Psoas muscle (tissue), 8 donors: ENCODE data around the gene PGS1. TPM values are rescaled to one million over a fixed set of nuclear protein-coding genes. Genes with fewer than 3 reads are reported as not detected.

Source experiments
- ATAC-seq, 4 donors: fragments of 200-7000 bp; cut with Tn5 transposase; one replicate each; pipeline ENCODE4 v1.9.1; 2020; ENCODE audit warnings: moderate library complexity in 3 of 4, mild to moderate bottlenecking in 2 of 4
- DNase-seq, 2 donors: peaks; one replicate each; pipeline ENCODE4 v3.0.0-alpha.2; 2020
- H3K27ac ChIP-seq: fragments of 200-600 bp; one replicate; pipeline ENCODE4 v1.8.0; 2022
- H3K27me3 ChIP-seq, 3 donors: fragments of 200-600 bp in 1 of 3; one replicate each; pipeline versions ENCODE4 v1.6.1 to v1.8.0; 2013 to 2022; ENCODE audit warnings: low read length in 2 of 3, mild to moderate bottlenecking in 2 of 3, moderate library complexity in 1 of 3; ENCODE audit not compliant: insufficient read depth in 3 of 3
- H3K36me3 ChIP-seq, 2 donors: fragments of 200-600 bp in 1 of 2; one replicate each; pipeline versions ENCODE4 v1.6.1 to v1.8.0; 2013 to 2022; ENCODE audit warnings: low read depth in 1 of 2, mild to moderate bottlenecking in 1 of 2, moderate library complexity in 1 of 2; ENCODE audit not compliant: insufficient read depth in 1 of 2
- H3K4me1 ChIP-seq: fragments of 200-600 bp; one replicate; pipeline ENCODE4 v1.8.0; 2022
- H3K4me3 ChIP-seq: fragments of 200-600 bp; one replicate; pipeline ENCODE4 v1.8.0; 2022; ENCODE audit warnings: mild to moderate bottlenecking
- H3K9me3 ChIP-seq: fragments of 200-600 bp; one replicate; pipeline ENCODE4 v1.8.0; 2022
- WGBS, 3 donors: extraction: QIAGEN DNeasy Blood & Tissue Kit; methylation state at CpG; one replicate each; pipeline versions ENCODE4 v1.1.6 to v1.1.7; 2013; 5-methylcytosine and 5-hydroxymethylcytosine counted together
- intact Hi-C, 2 donors: fragments of 100-400 bp; cut with DNase I; formaldehyde crosslinking; loops; one replicate each; pipeline versions ENCODE4 v1.11.0 to v1.14.2; 2022
- polyA plus RNA-seq, 3 donors: library from polyadenylated mRNA; stranded (reverse); fragments of 200-250 nt; gene quantifications; one replicate each; pipeline ENCODE4 v1.2.3, GENCODE V29; 2013
- total RNA-seq, 4 donors: library from RNA; stranded (reverse); fragmentation: NEBNext Ultra II Directional in 2 of 4; extraction: Animal tissue kit (Norgen Biotek cat#: 25700) in 2 of 4; gene quantifications; one replicate each; pipeline versions ENCODE4 v1.2.1 to v1.2.4, GENCODE V29; 2021 to 2023
- TF ChIP-seq, protein P1 (sequence below): fragments of 200-600 bp; IDR thresholded peaks from one replicate; pipeline ENCODE4 v1.8.0; 2022; ENCODE audit warnings: antibody characterized with exemption
- donor health status: healthy with polysubstance abuse.
- donor health status: DM: no; HTN: no; CAD: no; lungs with moderate emphysema.
- donor health status: Bipolar disorder and iron deficiency.
- donor health status: healthy.
- donor health status: DM: yes; HTN: yes; CAD: no.
- donor health status: DM: no; HTN: no; CAD: no.
- donor health status: DM: no; HTN: no; CAD: no.
- donor health status: DM: yes; HTN: yes; CAD: no.

Gene PGS1
- total and polyA plus RNA-seq, 7 donors, result 10.2 to 24.2 (median 16.3) TPM

DNA sequence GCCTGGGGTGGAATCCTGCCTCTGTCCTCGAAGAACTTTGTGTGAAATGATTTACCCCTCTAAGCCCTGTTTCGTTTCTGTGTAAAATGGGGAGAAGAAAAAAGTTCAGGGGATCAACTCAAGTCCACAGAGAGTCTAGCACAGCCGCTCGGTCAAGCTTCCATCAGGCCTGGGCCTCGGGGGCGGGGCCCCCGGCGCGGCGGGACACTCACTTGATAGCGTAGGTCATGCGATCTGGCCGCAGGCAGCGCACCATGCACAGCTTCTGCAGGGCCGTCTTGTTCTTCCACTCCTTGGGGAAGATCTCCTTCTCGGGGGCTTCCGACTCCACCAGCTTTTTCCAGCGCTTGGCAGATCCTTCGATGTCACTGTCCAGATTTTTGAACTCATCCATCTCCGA is 65.9 kb downstream of the PGS1 start:
- TF ChIP-seq, protein P1, sequence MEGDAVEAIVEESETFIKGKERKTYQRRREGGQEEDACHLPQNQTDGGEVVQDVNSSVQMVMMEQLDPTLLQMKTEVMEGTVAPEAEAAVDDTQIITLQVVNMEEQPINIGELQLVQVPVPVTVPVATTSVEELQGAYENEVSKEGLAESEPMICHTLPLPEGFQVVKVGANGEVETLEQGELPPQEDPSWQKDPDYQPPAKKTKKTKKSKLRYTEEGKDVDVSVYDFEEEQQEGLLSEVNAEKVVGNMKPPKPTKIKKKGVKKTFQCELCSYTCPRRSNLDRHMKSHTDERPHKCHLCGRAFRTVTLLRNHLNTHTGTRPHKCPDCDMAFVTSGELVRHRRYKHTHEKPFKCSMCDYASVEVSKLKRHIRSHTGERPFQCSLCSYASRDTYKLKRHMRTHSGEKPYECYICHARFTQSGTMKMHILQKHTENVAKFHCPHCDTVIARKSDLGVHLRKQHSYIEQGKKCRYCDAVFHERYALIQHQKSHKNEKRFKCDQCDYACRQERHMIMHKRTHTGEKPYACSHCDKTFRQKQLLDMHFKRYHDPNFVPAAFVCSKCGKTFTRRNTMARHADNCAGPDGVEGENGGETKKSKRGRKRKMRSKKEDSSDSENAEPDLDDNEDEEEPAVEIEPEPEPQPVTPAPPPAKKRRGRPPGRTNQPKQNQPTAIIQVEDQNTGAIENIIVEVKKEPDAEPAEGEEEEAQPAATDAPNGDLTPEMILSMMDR, result no peak
- no peaks in the 10 kb centered on the region for H3K9me3 ChIP-seq
- H3K36me3 ChIP-seq, result no peaks in the 10 kb centered on the region
- H3K27ac ChIP-seq, result no peak overlapping the region
- H3K4me1 ChIP-seq, result peaks cover 14% of the 10 kb centered on the region
- ATAC-seq (no peak), DNase-seq (no peak)
- intact Hi-C loops, result no loop called here
- H3K27me3 ChIP-seq, result no peaks in the 10 kb centered on the region
- H3K4me3 ChIP-seq, result no peak overlapping the region
- WGBS, 3 donors, result 83 to 87% (median 86%) methylated on average over 20 of the region's 20 CpGs

DNA sequence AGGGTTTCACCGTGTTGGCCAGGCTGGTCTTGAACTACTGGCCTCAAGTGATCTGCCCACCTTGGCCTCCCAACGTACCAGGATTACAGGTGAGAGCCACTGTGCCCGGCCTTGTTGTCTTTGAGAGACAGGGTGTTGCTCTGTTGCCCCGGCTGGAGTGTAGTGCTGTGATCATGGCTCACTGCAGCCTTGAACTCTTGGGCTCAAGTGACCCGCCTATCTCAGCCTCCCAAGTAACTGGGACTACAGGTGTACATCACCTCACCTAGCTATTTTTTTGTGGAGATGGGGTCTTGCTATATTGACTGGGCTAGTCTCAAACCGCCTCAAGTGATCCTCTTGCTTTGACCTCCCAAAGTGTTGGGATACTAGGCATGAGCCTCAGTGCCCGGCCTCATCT is 68.4 kb downstream of the PGS1 start:
- no peak overlapping the region for H3K27ac ChIP-seq
- DNase-seq (no peak), ATAC-seq (no peak)
- intact Hi-C loops, result no loop called here
- 91 to 93% (median 92%) methylated on average over 7 of the region's 7 CpGs for WGBS, 3 donors
- no peaks in the 10 kb centered on the region for H3K27me3 ChIP-seq
- TF ChIP-seq, protein P1, result no peak
- H3K4me1 ChIP-seq, result peaks cover 22% of the 10 kb centered on the region
- no peaks in the 10 kb centered on the region for H3K9me3 ChIP-seq
- H3K4me3 ChIP-seq, result no peak overlapping the region
- H3K36me3 ChIP-seq, result no peaks in the 10 kb centered on the region

DNA sequence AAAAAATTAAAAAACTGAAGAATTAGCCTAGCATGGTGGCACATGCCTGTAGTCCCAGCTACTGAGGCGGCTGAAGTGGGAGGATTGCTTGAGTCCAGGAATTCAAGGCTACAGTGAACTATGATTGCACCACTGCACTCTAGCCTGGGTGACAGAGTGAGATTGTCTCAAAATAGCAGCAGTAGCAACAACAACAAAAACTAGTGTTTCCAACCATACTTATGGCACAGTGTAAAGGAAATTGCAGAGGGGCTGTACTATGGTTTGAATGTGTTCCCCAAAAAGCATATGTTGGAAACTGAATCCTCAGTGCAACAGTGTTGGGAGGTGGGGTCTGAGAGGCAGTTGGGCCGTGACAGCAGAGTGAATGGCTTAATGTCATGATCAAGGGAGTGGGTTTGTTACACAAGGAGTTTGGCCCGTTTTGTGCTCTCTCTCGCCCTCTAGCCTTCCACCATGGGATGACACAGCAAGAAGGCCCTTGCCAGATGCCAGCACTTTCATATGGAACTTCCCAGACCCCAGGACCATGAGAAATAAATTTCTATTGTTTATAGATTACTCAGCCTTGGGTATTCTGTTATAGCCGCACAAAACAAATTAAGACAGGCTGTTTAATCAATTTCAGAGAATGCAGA is 70.0 kb downstream of the PGS1 start:
- 71 to 84% (median 79%) methylated on average over 5 of the region's 5 CpGs for WGBS, 3 donors
- TF ChIP-seq, protein P1, result no peak
- no peak for DNase-seq
- Histone ChIP-seq H3K27ac (no peak overlapping the region), H3K36me3 (no peaks in the 10 kb centered on the region), H3K4me3 (no peak overlapping the region), H3K9me3 (no peaks in the 10 kb centered on the region), H3K4me1 (peaks cover 8% of the 10 kb centered on the region), H3K27me3 (no peaks in the 10 kb centered on the region)
- intact Hi-C loops, result no loop called here
- ATAC-seq, result no peak

DNA sequence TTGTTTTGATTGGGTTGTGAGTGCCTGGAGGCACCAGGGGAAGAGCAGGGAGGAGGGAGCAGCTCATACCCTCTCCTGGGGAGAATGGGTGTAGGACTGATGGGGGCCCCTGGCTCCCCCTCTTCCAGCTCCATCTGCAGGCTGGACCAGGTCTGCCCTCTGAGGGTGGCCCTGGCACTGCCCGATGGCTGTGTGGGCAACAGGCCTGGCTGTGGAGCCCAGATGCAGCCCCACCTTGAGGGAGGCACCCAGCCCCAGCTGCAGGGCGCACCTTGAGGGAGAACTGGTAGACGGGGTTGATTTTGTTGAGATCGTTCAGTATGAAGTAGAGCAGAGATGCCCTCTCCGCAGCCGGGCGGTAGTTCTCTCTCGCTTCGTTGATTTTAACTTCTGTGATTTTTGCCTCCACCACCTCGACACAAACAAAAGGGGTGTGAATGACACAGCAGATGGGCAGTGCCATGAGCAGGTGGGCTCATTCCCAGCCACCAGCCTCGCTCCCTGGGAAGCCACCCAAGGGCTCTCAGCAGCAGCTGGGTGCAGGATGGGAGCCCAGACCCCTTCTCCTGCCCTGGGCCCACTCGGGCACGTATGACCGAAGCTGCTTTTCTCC is 71.6 kb downstream of the PGS1 start:
- ATAC-seq, result no peak
- H3K36me3 ChIP-seq, result no peaks in the 10 kb centered on the region
- no peak overlapping the region for H3K27ac ChIP-seq
- no peaks in the 10 kb centered on the region for H3K9me3 ChIP-seq
- peaks cover 8% of the 10 kb centered on the region for H3K4me1 ChIP-seq
- no peak for DNase-seq
- TF ChIP-seq, protein P1, result no peak
- 53 to 69% (median 55%) methylated on average over 14 of the region's 14 CpGs for WGBS, 3 donors
- intact Hi-C loops, result no loop called here
- no peaks in the 10 kb centered on the region for H3K27me3 ChIP-seq
- no peak overlapping the region for H3K4me3 ChIP-seq
